HG03196 (cell line): Measurements from ENCODE around the gene WNT3A.

Experiments used
- ATAC-seq: cut with Tn5 transposase; IDR thresholded peaks from one replicate; pipeline ENCODE4 v1.9.1; 2021; ENCODE audit not compliant: unreplicated experiment

WNT3A gene

DNA sequence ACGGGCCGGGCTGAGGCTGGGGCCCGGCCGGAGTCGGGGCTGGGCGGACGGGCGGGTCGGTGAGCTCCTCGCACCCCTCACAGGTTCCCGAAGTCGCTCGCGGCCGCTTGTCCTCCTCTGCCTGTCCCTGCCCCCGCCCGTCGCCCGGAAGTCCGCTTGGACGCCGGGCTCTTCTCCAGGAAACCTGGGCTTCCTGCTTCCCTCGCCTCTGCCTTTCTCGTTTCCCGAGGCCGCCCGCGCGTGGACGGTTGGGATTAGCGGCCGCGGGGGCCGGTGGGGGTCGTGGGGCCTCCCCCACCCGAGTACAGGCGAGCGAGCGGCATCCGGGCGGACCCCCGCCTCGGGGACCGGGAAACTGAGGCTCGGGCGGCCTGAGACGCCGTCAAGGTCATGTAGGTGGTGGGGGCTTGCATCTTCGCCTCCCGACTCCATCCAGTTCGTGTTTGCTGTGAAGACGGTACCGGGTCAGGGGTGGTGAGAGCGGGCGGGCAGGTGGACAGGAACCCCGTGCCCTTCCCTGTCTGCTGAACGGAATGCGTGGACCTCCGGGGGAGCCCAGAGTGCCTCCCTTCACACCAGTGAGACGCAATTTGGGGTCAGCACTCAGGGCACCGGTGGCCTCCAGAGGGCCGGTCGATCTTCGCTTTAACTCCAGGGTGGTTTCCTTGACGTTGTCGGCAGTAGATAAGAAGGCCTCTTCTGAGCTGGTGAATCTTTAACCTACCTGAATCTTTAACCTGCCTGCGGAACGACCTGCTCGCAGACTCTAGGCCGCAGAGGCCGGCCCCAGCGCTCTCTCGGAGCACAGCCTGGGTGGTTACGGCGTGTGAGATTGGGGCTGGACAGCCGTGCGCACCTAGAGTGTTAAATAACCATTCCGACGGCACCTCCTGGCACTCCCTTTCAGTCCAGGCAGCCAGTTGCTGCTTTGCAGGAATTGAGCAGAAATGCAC lies 76.4 kb downstream of the WNT3A start:
- peak; percentile 25 for ATAC-seq

DNA sequence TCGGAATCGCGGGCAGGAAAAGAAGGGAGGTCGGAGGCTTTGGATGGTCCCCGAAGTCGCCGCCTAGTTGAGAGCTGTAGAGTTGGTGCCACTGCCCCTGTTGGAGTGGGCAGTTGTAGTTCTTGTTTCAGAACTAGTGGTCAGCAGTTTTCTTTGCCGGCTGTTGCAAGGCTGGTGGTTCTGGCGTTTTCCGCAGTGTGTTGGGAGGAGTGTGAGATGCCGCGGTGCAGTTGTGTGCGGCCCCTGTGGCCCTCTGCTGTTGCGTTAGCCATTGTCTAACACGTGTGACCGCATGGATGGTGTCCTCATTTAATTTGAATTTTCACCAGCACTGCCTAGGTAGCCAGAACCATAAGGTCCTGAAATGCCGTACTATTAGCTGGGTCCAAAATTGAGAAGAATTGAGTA lies 77.1 kb downstream of the WNT3A start:
- ATAC-seq: no peak

DNA sequence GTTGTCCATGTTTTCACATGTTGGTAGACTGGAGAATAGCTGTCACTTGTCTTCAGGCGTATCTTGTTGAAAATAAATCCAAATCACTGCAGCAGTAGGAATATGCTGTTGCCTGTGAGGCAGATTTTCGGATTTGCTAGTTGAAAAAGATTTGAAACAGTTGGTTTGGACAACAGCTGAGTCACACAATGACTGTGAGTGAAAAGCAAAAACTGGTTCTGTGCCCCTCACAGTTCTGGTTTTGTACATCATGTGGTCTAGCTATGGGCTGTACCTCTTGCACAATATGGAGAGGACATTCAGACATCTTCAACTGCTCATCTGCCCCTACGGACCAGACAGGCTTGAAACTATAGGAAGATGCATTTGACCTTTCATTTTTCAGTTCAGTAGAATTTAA lies 77.5 kb downstream of the WNT3A start:
- no peak for ATAC-seq

DNA sequence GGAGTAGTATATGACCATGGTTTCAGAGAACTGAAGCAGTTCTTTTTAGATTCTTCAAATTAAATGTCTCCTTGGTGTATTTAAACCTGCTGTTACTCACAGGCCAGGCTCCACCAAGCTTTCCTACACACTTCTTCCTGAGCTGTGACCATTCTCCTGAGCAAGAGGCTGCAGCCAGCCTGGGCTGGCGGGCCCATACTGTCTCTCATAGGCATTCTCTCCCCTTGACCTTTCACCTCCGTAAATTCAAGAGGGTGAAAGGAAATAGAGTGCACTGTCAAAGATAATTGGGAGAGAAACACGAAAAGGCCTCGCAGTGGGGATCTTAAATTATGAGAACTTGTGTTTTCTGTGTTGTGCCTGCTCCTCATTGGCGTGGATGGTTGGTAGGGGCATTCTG lies 78.0 kb downstream of the WNT3A start:
- no peak for ATAC-seq

DNA sequence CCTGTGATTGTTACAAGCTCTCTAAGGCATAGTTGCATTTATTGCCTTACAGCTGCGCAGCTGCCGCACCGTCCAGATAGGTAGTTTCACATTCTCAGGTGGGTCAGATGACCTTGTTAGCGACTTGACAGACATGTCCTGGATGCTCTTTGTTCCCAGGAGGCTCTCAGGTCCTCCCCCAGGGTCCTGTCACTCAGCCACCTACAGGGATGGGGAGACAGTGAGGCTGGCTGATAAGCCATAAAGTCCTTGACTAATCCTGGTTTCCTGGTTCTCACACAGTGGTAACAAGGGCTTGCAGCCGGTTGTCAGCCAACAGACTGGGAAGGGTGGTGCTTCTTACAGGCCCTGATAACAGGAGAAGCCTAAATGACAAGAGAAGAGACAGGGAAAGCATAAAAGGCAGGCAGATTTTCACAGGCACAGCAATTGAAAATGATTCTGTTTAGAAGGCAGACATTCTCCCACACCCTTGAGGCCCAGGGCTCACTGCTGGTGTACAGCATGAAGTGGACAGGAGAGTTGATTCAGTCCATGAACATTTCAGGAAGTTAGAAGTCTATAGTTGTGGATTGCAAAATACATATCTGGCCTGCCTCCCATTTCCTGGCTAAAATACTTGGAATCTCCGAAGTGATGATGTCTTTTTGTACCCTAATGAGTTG lies 78.6 kb downstream of the WNT3A start:
- no peak for ATAC-seq

- no peak for ATAC-seq
These were observed 81.0 kb downstream of the WNT3A start for GRCh38 chr1:228087771-228088251.

- no peak for ATAC-seq
These were observed 82.0 kb downstream of the WNT3A start for GRCh38 chr1:228088586-228089498.

DNA sequence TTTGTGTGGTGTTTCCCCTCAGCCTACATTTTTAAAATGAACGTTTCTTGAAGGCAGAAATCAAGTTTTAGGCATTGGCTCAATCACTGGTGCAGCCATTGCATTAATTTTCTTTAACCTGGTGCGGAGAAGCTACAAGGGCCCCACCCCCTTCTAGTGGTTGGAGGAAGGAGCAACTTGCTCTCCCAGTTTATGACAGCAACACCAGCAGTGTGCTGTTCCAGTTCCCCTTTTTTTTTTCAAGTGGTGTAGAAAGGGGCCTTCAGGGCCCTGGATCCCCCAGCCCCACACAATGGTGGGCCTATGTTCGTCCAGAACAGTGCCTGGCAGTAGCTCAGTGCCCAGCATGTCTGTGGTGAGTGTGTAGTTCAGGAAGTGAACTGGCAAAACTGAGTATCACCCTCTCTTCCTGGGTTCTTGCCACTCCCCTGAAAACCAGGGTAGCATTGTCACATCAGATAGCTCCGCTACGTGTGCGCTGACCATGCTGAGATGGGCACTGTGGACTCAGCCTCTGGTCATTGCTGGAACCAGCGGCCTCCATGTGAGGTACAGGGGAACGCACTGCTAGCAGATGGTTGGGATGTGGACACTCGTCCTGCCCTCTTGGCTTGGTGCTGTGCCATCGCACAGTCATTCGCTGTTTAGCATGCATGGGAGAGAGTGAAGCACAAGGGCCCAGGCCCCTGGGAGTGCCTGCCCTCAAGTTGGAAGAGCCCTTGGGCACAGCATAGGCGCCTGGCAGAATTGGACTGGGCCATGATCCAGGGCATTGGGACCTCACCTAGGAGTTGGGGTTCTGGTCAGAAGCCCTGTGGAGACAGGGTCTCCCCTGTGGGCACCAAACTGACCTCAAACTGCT lies 83.0 kb downstream of the WNT3A start:
- ATAC-seq: no peak

GRCh38 chr1:228090613-228091081 lies 83.8 kb downstream of the WNT3A start:
- ATAC-seq: no peak

- ATAC-seq: no peak
These were observed 84.3 kb downstream of the WNT3A start for GRCh38 chr1:228091084-228091483.

DNA sequence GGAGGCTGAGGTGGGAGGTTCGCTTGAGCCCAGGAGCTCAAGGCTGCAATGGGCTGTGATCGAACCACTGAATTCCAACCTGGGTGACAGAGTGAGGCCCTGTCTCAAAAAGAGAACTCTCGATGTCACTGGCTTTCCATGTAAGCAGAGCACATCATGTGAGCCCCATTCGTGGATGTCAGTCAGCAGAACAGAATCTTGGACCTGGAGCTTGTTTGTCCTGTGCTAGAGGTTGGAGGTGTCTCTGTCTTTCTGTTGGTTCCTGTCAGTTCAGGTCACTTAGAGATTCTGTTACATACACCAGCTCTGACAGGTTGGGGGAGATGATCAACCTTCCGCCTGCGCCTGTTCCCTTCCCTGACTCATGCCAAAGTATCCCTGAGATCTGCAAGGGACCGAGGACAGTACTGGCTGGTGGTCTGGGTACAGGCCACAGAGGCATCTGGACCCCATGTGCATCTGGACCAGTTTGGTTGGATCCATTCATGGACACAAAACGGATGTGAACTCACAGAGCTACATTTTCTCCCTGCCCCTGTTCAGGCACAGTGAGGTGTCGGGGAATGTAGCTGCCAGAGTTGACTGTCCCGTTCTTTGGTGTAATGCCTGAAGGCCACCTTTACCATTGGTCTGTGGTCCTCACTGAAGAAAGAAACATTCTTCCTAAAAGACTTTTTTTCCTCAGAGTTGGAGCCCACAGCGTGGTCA lies 85.7 kb downstream of the WNT3A start:
- no peak for ATAC-seq

DNA sequence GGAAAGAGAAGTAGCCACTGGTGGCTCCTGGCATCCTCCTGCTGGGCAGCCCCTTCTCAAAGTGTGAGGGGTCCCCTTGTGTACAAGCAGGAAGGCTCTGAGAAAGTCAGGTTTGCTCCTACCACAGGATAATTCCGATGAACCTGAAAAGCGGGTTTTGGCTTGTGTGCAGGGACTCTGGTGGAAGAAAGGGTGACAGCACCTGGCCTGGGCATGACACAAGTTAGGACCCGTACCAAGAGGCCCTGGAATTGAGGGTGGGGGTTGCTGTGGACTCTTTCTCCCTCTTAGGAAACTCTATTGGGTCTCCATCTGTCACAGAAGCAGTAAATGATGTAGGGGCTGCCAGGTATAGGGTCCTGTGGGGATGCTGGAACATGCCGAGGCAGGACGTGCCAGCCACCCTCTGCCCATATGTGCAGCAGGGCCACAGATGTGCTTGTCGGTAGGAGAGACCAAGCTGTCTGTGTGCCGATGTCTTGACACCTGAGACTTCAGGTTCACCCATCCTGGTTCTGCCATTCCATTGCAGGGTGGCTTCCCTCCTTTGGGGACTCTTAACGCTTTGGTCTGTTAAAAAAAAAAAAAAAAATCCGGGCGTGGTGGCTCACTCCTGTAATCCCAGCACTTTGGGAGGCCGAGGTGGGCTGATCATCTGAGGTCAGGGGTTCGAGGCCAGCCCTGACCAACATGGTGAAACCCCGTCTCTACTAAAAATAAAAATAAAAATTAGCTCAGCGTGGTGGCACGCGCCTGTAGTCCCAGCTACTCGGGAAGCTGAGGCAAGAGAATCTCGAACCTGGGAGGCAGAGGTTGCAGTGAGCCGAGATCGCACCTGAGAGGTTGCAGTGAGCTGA lies 86.5 kb downstream of the WNT3A start:
- ATAC-seq: no peak

DNA sequence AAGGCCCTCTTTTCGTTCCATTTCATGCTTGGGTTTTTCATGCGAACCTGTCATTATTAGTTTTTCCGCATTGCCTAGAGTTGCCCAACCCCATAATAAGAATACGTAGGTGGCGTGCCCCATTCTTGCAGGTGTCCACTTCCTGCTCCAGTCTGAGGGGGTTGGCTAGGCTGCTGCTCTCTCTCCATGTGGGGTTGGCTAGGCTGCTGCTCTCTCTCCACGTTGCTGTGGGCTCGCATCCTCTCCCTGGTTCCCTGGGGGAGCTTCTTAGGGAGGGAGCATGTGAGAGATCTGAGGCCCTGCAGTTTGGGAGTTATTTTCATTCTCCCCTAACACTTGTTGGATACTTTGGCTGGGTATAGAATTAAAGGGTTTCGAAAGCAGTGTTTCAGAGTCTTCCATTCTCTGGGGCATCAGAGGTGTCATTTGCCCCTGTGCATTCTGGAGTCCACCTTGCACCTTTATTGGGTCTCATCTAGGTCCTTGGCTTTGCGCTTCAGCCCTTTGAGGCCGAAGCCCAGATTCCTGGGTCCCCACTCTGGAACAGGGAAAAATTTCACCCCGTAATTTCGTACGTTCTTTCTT lies 87.7 kb downstream of the WNT3A start:
- no peak for ATAC-seq

DNA sequence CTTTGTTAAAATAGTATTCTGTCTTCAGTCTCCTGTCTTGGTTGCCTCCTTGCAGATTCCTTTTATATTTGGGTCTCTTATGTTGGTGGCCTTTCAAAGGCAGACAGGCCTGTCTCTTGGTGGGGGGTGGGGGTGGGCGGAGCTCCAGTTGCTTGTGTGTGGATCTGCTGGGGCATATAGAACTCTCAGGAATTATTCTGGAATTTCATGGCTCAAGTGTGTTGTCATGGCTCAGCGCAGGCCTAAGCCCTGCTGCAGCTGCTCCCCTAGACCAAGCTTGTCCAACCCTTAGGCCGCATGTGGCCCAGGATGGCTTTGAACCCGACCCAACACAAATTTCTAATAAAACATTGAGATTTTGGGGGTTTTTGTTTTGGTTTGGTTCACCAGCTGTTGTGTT lies 88.4 kb downstream of the WNT3A start:
- no peak for ATAC-seq

DNA sequence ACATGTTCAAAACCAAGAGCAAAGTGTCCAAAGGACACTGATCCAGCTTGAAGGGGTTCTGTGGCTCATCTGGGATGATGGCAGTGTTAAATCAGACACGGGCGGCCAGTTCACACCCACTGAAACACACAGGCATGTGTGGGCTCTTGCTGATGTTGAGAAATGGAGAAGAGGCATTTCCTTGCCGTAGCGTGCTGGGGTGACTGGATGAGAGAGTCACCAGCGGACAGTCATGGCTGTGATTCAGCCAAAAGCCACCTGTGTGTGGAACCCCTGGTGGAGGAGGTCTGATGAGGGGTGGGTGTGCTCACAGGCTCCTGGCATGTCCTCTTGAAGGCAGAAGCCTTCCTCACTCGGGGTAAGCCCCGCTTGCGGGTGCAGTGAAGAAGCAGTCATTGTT lies 89.1 kb downstream of the WNT3A start:
- no peak for ATAC-seq

- no peak for ATAC-seq
These were observed 89.9 kb downstream of the WNT3A start for GRCh38 chr1:228096416-228097332.
